OCI-LY7 (cell line): ENCODE measurements around the gene XPR1.

Experiments
- EZH2phosphoT487 ChIP-seq: fragments of 200-600 bp; sonication (generic); IDR thresholded peaks from 2 replicates; pipeline ENCODE4 v1.6.1; 2018; ENCODE audit warnings: low read depth, borderline replicate concordance, mild to moderate bottlenecking, mixed run types, antibody characterized with exemption, low read length, moderate library complexity, mixed read lengths
- TF ChIP-seq, protein P1 (sequence below): fragments of 200-600 bp; sonication (generic); conservative IDR thresholded peaks from 2 replicates; pipeline ENCODE4 v1.5.1; 2014; ENCODE audit warnings: mild to moderate bottlenecking, antibody characterized with exemption, low read length, moderate library complexity, mixed read lengths

DNA sequence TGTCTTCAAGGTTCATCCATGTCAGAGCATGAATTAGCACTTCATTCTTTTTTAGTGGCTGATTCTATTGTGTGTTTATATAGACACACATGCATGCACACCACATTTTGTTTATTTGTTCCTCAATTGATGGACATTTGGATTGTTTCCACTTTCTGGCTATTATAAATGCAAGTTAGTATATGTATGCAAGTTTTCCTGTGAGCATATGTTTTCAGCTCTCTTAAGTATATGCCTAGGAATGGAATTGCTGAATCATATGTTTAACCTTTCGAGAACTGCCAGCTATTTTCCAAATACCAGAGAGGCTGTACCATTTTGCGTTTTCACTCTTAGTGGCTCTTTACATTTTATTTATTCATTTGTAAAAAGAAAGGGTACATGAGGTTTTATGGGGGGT is 171.0 kb downstream of the XPR1 start:
- TF ChIP-seq, protein P1, sequence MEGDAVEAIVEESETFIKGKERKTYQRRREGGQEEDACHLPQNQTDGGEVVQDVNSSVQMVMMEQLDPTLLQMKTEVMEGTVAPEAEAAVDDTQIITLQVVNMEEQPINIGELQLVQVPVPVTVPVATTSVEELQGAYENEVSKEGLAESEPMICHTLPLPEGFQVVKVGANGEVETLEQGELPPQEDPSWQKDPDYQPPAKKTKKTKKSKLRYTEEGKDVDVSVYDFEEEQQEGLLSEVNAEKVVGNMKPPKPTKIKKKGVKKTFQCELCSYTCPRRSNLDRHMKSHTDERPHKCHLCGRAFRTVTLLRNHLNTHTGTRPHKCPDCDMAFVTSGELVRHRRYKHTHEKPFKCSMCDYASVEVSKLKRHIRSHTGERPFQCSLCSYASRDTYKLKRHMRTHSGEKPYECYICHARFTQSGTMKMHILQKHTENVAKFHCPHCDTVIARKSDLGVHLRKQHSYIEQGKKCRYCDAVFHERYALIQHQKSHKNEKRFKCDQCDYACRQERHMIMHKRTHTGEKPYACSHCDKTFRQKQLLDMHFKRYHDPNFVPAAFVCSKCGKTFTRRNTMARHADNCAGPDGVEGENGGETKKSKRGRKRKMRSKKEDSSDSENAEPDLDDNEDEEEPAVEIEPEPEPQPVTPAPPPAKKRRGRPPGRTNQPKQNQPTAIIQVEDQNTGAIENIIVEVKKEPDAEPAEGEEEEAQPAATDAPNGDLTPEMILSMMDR = no peak
- TF ChIP-seq EZH2phosphoT487 = no peak
